ENCODE measurements around the gene SIAH2.

Gene SIAH2

GRCh38 chr3:150786791-150787190 lies 23.8 kb upstream of the SIAH2 start:
- no peak overlapping the region for H3K4me3 ChIP-seq (ENCODE audit: low read length)
- no peak for TF ChIP-seq ZNF274 (IDR thresholded peaks at IDR 0.05; ENCODE audit: low read depth, low read length)

DNA sequence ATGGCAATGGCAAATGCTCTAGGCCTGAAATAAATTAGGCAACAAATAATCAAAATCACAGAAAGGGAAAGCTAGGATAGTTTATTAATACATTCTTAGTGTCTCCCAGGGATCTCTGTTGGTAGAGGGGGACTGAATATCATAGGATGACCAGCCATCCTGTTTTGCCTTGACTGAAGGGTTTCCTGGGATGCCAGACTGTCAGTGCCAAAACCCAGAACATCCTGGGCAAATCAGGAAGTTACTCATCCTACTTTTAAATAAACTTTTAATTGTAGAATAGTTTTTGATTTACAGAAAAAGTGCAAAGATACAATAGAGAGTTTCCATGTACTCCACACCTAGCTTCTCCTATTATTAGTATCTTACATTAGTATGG lies 21.8 kb upstream of the SIAH2 start:
- no peak for TF ChIP-seq ZNF274 (IDR thresholded peaks at IDR 0.05; ENCODE audit: low read depth, low read length)
- H3K4me3 ChIP-seq (ENCODE audit: low read length) = no peak overlapping the region

DNA sequence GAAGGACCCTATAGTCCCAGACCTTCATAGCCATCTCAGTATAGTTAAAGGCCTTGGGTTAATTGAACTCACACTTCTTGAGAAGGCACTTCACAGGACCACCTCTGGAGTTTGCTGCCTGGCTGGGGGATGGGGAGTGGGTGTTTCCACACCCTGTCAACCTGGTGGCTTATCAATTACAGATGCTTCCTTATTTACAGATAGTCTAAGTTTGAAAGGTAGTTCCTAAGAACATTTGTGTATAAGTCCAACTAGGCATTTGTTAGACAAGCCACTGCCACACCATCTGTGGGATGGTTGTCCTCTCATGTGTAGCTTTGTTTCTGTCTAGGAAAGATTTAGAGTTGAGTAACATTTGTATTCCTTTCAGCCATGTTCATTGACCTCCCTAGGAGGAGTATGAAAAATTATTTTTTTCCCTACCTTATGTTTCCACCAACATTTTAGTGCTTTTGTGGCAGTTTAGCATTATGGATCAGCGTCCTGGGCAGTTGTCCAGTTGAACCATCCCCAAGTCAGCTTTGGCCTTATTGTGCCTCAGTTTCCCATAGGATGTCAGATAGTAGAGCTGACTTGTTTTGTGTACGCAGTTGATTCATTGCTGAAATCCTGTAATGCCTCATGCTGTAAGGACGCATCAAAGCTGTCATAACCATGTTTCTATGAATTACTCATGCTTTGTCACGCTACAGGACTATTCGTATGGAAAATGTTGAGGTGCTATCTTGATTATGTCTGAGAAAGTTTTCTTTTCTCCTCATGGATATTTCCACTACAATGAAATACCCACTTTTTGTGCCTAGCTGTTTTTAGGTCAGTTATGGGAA lies 21.2 kb upstream of the SIAH2 start:
- no peak for TF ChIP-seq ZNF274 (IDR thresholded peaks at IDR 0.05; ENCODE audit: low read depth, low read length)
- H3K4me3 ChIP-seq (ENCODE audit: low read length) = no peak overlapping the region

GRCh38 chr3:150783316-150783715 lies 20.3 kb upstream of the SIAH2 start:
- H3K4me3 ChIP-seq (ENCODE audit: low read length) = no peak overlapping the region
- TF ChIP-seq ZNF274 (IDR thresholded peaks at IDR 0.05; ENCODE audit: low read depth, low read length) = no peak

GRCh38 chr3:150779402-150779858 lies 16.5 kb upstream of the SIAH2 start:
- no peak overlapping the region for H3K4me3 ChIP-seq (ENCODE audit: low read length)
- TF ChIP-seq ZNF274 (IDR thresholded peaks at IDR 0.05; ENCODE audit: low read depth, low read length) = no peak

DNA sequence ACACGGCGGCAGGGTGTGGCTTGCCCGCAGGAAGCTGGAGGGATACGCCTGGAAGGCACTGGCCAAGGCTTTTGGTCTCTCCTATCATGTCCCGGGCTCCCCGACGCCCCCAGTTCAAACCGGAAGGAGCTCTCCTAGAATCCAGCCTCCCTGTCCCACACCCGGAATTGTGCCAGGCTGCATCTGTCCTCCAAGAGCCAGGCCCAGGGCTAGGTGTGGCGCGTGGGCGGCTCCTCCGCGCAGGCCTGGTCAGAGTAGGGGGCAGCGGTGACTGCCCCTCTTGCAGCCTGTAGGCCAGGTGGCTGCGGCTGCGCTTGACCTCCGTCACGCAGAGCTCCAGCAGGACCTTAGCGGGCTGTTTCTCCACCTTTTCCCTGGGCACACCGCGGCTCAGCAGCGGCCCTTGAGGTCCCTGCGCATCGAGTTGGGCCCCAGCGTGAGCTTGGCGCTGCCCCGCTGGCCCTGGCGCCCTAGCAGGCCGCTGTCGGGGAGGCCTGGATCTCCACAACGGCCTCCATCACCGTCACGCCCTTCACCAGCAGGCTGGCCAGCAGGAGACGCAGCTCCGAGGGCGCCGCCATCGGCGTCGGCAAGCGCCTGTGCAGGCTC lies 15.9 kb upstream of the SIAH2 start:
- H3K4me3 ChIP-seq (ENCODE audit: low read length) = no peak overlapping the region
- no peak for TF ChIP-seq ZNF274 (IDR thresholded peaks at IDR 0.05; ENCODE audit: low read depth, low read length)

- no peak overlapping the region for H3K4me3 ChIP-seq (ENCODE audit: low read length)
- no peak for TF ChIP-seq ZNF274 (IDR thresholded peaks at IDR 0.05; ENCODE audit: low read depth, low read length)
Measured at GRCh38 chr3:150775001-150775599, 12.1 kb upstream of the SIAH2 start.

DNA sequence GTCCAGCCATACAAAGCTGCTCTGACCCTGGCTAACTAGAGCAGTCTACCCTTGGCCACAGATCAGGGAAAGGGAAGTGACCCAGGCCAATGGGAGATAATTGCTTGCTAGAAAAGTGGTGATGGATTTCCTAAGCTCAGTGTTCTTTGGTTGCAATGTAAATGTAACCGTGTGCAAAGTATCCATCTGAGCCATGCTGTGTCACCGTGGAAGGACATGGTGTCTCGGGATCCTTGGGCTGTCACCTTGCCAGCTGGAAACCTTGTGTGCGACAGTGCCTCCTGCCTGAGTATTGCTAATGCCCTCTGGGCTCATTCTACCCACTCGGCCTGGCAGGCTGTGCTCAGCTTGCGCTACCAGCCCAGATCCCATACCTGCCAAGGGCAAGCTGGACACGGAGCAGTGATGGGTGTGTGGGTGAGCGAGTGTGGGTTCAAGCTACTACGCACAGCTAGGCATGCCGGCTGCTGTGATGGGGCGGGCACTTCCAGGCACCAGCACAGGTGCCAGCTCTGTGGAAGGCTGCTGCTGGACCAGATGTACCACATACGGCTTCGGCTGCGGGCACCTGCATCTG lies 10.7 kb upstream of the SIAH2 start:
- no peak overlapping the region for H3K4me3 ChIP-seq (ENCODE audit: low read length)
- TF ChIP-seq ZNF274 (IDR thresholded peaks at IDR 0.05; ENCODE audit: low read depth, low read length) = no peak

- no peak for TF ChIP-seq ZNF274 (IDR thresholded peaks at IDR 0.05; ENCODE audit: low read depth, low read length)
Measured at GRCh38 chr3:150771600-150771999, 8.6 kb upstream of the SIAH2 start.

GRCh38 chr3:150770681-150771080 lies 7.7 kb upstream of the SIAH2 start:
- TF ChIP-seq ZNF274 (IDR thresholded peaks at IDR 0.05; ENCODE audit: low read depth, low read length) = no peak

More at GRCh38 chr3:150771600-150771999, 8.6 kb upstream of the SIAH2 start:
- no peak overlapping the region for H3K4me3 ChIP-seq (ENCODE audit: low read length)

DNA sequence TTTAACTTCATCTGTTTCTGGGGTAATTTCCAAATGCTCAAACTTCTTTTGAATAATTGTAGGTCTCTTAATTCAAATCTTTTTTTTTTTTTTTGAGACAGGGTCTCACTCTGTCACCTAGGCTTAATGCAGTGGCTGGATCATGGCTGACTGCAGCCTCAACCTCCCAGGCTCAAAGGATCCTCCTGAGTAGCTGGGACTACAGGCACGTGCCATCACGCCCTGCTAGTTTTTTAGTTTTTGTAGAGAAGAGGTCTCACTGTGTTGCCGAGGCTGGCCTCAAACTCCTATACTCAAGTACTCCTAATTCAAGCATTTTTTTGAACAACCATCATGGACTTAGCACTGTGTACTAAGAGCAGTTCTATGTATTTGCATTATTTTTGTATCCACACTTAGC lies 3.8 kb upstream of the SIAH2 start:
- no peak for TF ChIP-seq ZNF274 (IDR thresholded peaks at IDR 0.05; ENCODE audit: low read depth, low read length)
- H3K4me3 ChIP-seq (ENCODE audit: low read length) = no peak overlapping the region

More at GRCh38 chr3:150770681-150771080, 7.7 kb upstream of the SIAH2 start:
- H3K4me3 ChIP-seq (ENCODE audit: low read length) = no peak overlapping the region

GRCh38 chr3:150765949-150766720 lies 3.2 kb upstream of the SIAH2 start:
- peak overlapping the region; percentile 11; the same call in 1 of the 2 replicates for H3K4me3 ChIP-seq (ENCODE audit: low read length)
- no peak for TF ChIP-seq ZNF274 (IDR thresholded peaks at IDR 0.05; ENCODE audit: low read depth, low read length)

DNA sequence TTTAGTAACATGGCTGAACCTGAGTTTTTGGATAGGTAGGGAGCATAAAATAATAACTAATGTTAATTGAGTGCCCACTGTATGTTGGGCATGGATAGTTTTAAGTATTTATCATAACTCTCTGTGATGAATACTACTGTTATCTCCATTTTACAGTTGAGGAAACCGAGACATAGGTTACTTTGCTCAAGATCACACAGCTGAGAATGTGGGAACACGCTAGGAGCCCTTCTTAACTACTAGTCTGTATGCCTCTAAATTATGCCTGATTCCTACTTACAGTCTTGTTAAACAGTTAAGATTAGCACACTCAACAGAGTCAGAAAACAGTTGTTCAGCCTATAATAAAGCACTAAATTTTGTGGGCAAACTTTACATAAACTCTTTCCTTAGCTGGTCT lies 2.0 kb upstream of the SIAH2 start:
- no peak for TF ChIP-seq ZNF274 (IDR thresholded peaks at IDR 0.05; ENCODE audit: low read depth, low read length)
- H3K4me3 ChIP-seq (ENCODE audit: low read length) = no peak overlapping the region

DNA sequence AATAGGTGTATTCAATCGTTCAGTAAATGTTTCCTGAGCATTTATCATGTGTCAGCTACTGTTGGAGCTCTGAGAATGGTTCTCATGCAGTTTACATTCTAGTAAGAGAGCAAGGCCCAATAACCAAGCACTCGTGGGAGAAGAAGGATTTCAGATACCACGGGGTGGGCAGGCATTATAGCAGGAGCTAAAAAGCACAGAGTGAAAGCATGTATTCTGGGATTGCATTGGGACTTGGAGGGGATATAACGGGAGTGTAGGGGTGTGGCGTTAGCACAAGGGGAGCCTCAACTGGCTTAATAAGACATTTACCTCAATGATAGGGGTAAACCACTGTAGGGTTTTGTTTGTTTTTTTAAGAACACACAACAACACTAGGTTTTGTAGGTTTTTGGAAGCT lies 1.6 kb upstream of the SIAH2 start:
- no peak overlapping the region; the same call in 1 of the 2 replicates for H3K4me3 ChIP-seq (ENCODE audit: low read length)
- TF ChIP-seq ZNF274 (IDR thresholded peaks at IDR 0.05; ENCODE audit: low read depth, low read length) = no peak
